ENCODE results near the gene C6orf132. TPM values are rescaled to one million over a fixed set of nuclear protein-coding genes. Genes with fewer than 3 reads are reported as not detected.
"Not testable (repeated sequence)": the region's sequence is repeated elsewhere in the genome, so short reads cannot be mapped to it uniquely, and the experiment has no call there.

The C6orf132 gene
- total RNA-seq, 1 experiment from 2014 or later: 0.11 TPM

GRCh38 chr6:42156638-42157037 lies 14.2 kb upstream of the C6orf132 start:
- H3K9me2 ChIP-seq (replicated peaks; ENCODE audit: insufficient read depth, low read length): no peaks in the 10 kb centered on the region
- H3K4me3 ChIP-seq (ENCODE audit: low read length): no peak overlapping the region
- no peaks in the 10 kb centered on the region for H3K79me2 ChIP-seq (ENCODE audit: low read length)
- no peaks in the 10 kb centered on the region for H3K36me3 ChIP-seq (ENCODE audit: insufficient read depth, low read length)
- no peaks in the 10 kb centered on the region for H3K4me1 ChIP-seq (ENCODE audit: low read length)
- H3K27ac ChIP-seq (ENCODE audit: low read length): no peak overlapping the region
- DNase-seq: no peak
- no peak overlapping the region for H3K4me2 ChIP-seq (ENCODE audit: low read depth, low read length, poor library complexity, severe bottlenecking)
- H3K9ac ChIP-seq (ENCODE audit: low read length): no peak overlapping the region
- H4K20me1 ChIP-seq (ENCODE audit: insufficient read depth, low read depth, low read length): no peaks in the 10 kb centered on the region
- no peak overlapping the region for H2AFZ ChIP-seq (ENCODE audit: low read length)
- no peaks in the 10 kb centered on the region for H3K9me3 ChIP-seq (ENCODE audit: low read length)
- no peaks in the 10 kb centered on the region for H3K27me3 ChIP-seq (ENCODE audit: low read length)

- no peaks in the 10 kb centered on the region for H3K4me1 ChIP-seq (ENCODE audit: low read length)
- H3K4me2 ChIP-seq (ENCODE audit: low read depth, low read length, poor library complexity, severe bottlenecking): no peak overlapping the region
- H4K20me1 ChIP-seq (ENCODE audit: insufficient read depth, low read depth, low read length): no peaks in the 10 kb centered on the region
- no peaks in the 10 kb centered on the region for H3K9me3 ChIP-seq (ENCODE audit: low read length)
- DNase-seq: no peak
- no peaks in the 10 kb centered on the region for H3K9me2 ChIP-seq (replicated peaks; ENCODE audit: insufficient read depth, low read length)
- H3K79me2 ChIP-seq (ENCODE audit: low read length): no peaks in the 10 kb centered on the region
- H3K27me3 ChIP-seq (ENCODE audit: low read length): no peaks in the 10 kb centered on the region
- H2AFZ ChIP-seq (ENCODE audit: low read length): no peak overlapping the region
- no peak overlapping the region for H3K9ac ChIP-seq (ENCODE audit: low read length)
- H3K27ac ChIP-seq (ENCODE audit: low read length): no peak overlapping the region
- no peaks in the 10 kb centered on the region for H3K36me3 ChIP-seq (ENCODE audit: insufficient read depth, low read length)
- H3K4me3 ChIP-seq (ENCODE audit: low read length): no peak overlapping the region
Observed at GRCh38 chr6:42155293-42155692, 12.9 kb upstream of the C6orf132 start.

- H3K27me3 ChIP-seq (ENCODE audit: low read length): no peaks in the 10 kb centered on the region
- no peaks in the 10 kb centered on the region for H4K20me1 ChIP-seq (ENCODE audit: insufficient read depth, low read depth, low read length)
- no peak overlapping the region for H2AFZ ChIP-seq (ENCODE audit: low read length)
- H3K36me3 ChIP-seq (ENCODE audit: insufficient read depth, low read length): no peaks in the 10 kb centered on the region
- no peak for DNase-seq
- no peak overlapping the region for H3K4me3 ChIP-seq (ENCODE audit: low read length)
- no peaks in the 10 kb centered on the region for H3K9me3 ChIP-seq (ENCODE audit: low read length)
- H3K27ac ChIP-seq (ENCODE audit: low read length): no peak overlapping the region
- no peak overlapping the region for H3K4me2 ChIP-seq (ENCODE audit: low read depth, low read length, poor library complexity, severe bottlenecking)
- no peaks in the 10 kb centered on the region for H3K4me1 ChIP-seq (ENCODE audit: low read length)
- H3K9me2 ChIP-seq (replicated peaks; ENCODE audit: insufficient read depth, low read length): no peaks in the 10 kb centered on the region
- no peaks in the 10 kb centered on the region for H3K79me2 ChIP-seq (ENCODE audit: low read length)
- H3K9ac ChIP-seq (ENCODE audit: low read length): no peak overlapping the region
Observed at GRCh38 chr6:42154461-42155209, 12.2 kb upstream of the C6orf132 start.

GRCh38 chr6:42153921-42154320 lies 11.5 kb upstream of the C6orf132 start:
- no peaks in the 10 kb centered on the region for H3K36me3 ChIP-seq (ENCODE audit: insufficient read depth, low read length)
- H3K9me3 ChIP-seq (ENCODE audit: low read length): no peaks in the 10 kb centered on the region
- H3K4me1 ChIP-seq (ENCODE audit: low read length): no peaks in the 10 kb centered on the region
- H3K27me3 ChIP-seq (ENCODE audit: low read length): no peaks in the 10 kb centered on the region
- H3K9me2 ChIP-seq (replicated peaks; ENCODE audit: insufficient read depth, low read length): no peaks in the 10 kb centered on the region
- no peak overlapping the region for H3K4me3 ChIP-seq (ENCODE audit: low read length)
- H3K27ac ChIP-seq (ENCODE audit: low read length): no peak overlapping the region
- no peak overlapping the region for H2AFZ ChIP-seq (ENCODE audit: low read length)
- no peaks in the 10 kb centered on the region for H4K20me1 ChIP-seq (ENCODE audit: insufficient read depth, low read depth, low read length)
- H3K9ac ChIP-seq (ENCODE audit: low read length): no peak overlapping the region
- DNase-seq: no peak
- no peak overlapping the region for H3K4me2 ChIP-seq (ENCODE audit: low read depth, low read length, poor library complexity, severe bottlenecking)
- H3K79me2 ChIP-seq (ENCODE audit: low read length): no peaks in the 10 kb centered on the region

- DNase-seq; H3K9ac ChIP-seq (ENCODE audit: low read length): not testable (repeated sequence)
Observed at GRCh38 chr6:42152528-42153213, 10.3 kb upstream of the C6orf132 start.

GRCh38 chr6:42152024-42152423 lies 9.6 kb upstream of the C6orf132 start:
- H3K36me3 ChIP-seq (ENCODE audit: insufficient read depth, low read length): no peaks in the 10 kb centered on the region
- no peaks in the 10 kb centered on the region for H3K79me2 ChIP-seq (ENCODE audit: low read length)
- no peak overlapping the region for H3K4me2 ChIP-seq (ENCODE audit: low read depth, low read length, poor library complexity, severe bottlenecking)
- no peak overlapping the region for H3K9ac ChIP-seq (ENCODE audit: low read length)
- H3K27ac ChIP-seq (ENCODE audit: low read length): no peak overlapping the region
- no peaks in the 10 kb centered on the region for H3K4me1 ChIP-seq (ENCODE audit: low read length)
- no peak for DNase-seq
- H4K20me1 ChIP-seq (ENCODE audit: insufficient read depth, low read depth, low read length): no peaks in the 10 kb centered on the region
- no peaks in the 10 kb centered on the region for H3K9me3 ChIP-seq (ENCODE audit: low read length)
- no peak overlapping the region for H3K4me3 ChIP-seq (ENCODE audit: low read length)
- no peak overlapping the region for H2AFZ ChIP-seq (ENCODE audit: low read length)
- H3K27me3 ChIP-seq (ENCODE audit: low read length): no peaks in the 10 kb centered on the region
- H3K9me2 ChIP-seq (replicated peaks; ENCODE audit: insufficient read depth, low read length): no peaks in the 10 kb centered on the region

More at GRCh38 chr6:42152528-42153213, 10.3 kb upstream of the C6orf132 start:
- H3K79me2 ChIP-seq (ENCODE audit: low read length); H3K4me1 ChIP-seq (ENCODE audit: low read length); H2AFZ ChIP-seq (ENCODE audit: low read length); H3K36me3 ChIP-seq (ENCODE audit: insufficient read depth, low read length); H3K4me3 ChIP-seq (ENCODE audit: low read length); H3K9me2 ChIP-seq (replicated peaks; ENCODE audit: insufficient read depth, low read length); H3K27me3 ChIP-seq (ENCODE audit: low read length); H3K4me2 ChIP-seq (ENCODE audit: low read depth, low read length, poor library complexity, severe bottlenecking); H3K27ac ChIP-seq (ENCODE audit: low read length); H3K9me3 ChIP-seq (ENCODE audit: low read length); H4K20me1 ChIP-seq (ENCODE audit: insufficient read depth, low read depth, low read length): not testable (repeated sequence)

- Histone ChIP-seq H3K9me3 (ENCODE audit: low read length) (no peaks in the 10 kb centered on the region), H3K4me2 (ENCODE audit: low read depth, low read length, poor library complexity, severe bottlenecking) (no peak overlapping the region), H3K27me3 (ENCODE audit: low read length) (no peaks in the 10 kb centered on the region), H3K4me1 (ENCODE audit: low read length) (no peaks in the 10 kb centered on the region), H3K4me3 (ENCODE audit: low read length) (no peak overlapping the region), H3K27ac (ENCODE audit: low read length) (no peak overlapping the region), H3K79me2 (ENCODE audit: low read length) (no peaks in the 10 kb centered on the region), H2AFZ (ENCODE audit: low read length) (no peak overlapping the region), H3K36me3 (ENCODE audit: insufficient read depth, low read length) (no peaks in the 10 kb centered on the region), H4K20me1 (ENCODE audit: insufficient read depth, low read depth, low read length) (no peaks in the 10 kb centered on the region), H3K9ac (ENCODE audit: low read length) (no peak overlapping the region), H3K9me2 (replicated peaks; ENCODE audit: insufficient read depth, low read length) (no peaks in the 10 kb centered on the region)
- DNase-seq: no peak
Observed at GRCh38 chr6:42150254-42150653, 7.8 kb upstream of the C6orf132 start.

- Histone ChIP-seq H3K36me3 (ENCODE audit: insufficient read depth, low read length) (no peaks in the 10 kb centered on the region), H3K4me2 (ENCODE audit: low read depth, low read length, poor library complexity, severe bottlenecking) (no peak overlapping the region), H3K79me2 (ENCODE audit: low read length) (no peaks in the 10 kb centered on the region), H3K27me3 (ENCODE audit: low read length) (no peaks in the 10 kb centered on the region), H2AFZ (ENCODE audit: low read length) (no peak overlapping the region), H3K4me3 (ENCODE audit: low read length) (no peak overlapping the region), H4K20me1 (ENCODE audit: insufficient read depth, low read depth, low read length) (no peaks in the 10 kb centered on the region), H3K9ac (ENCODE audit: low read length) (no peak overlapping the region), H3K9me3 (ENCODE audit: low read length) (no peaks in the 10 kb centered on the region), H3K27ac (ENCODE audit: low read length) (no peak overlapping the region), H3K4me1 (ENCODE audit: low read length) (no peaks in the 10 kb centered on the region), H3K9me2 (replicated peaks; ENCODE audit: insufficient read depth, low read length) (no peaks in the 10 kb centered on the region)
- no peak for DNase-seq
Observed at GRCh38 chr6:42148058-42148457, 5.6 kb upstream of the C6orf132 start.
